Skeletal muscle satellite cell (primary cell): ENCODE results near the gene LIPH. TPM values are rescaled to one million over a fixed set of nuclear protein-coding genes. Genes with fewer than 3 reads are reported as not detected.
"Not testable (repeated sequence)": the region's sequence is repeated elsewhere in the genome, so short reads cannot be mapped to it uniquely, and the experiment has no call there.

Experiments used
- H3K27me3 ChIP-seq: 2 replicates; pipeline ENCODE4 v1.7.0; 2013; ENCODE audit warnings: low read length; ENCODE audit not compliant: control insufficient read depth, insufficient read depth
- H3K36me3 ChIP-seq: 2 replicates; pipeline ENCODE4 v1.7.0; 2013; ENCODE audit warnings: mild to moderate bottlenecking, control low read depth, low read length; ENCODE audit not compliant: insufficient read depth
- H3K4me1 ChIP-seq: 2 replicates; pipeline ENCODE4 v1.7.0; 2013; ENCODE audit warnings: low read length; ENCODE audit not compliant: control insufficient read depth, insufficient read depth
- H3K4me2 ChIP-seq: 2 replicates; pipeline ENCODE4 v1.7.0; 2013; ENCODE audit warnings: mild to moderate bottlenecking, low read length
- H3K4me3 ChIP-seq: 2 replicates; pipeline ENCODE4 v1.7.0; 2013; ENCODE audit warnings: low read length
- H3K9ac ChIP-seq: 2 replicates; pipeline ENCODE4 v1.7.0; 2013; ENCODE audit warnings: mild to moderate bottlenecking, low read depth, low read length, moderate library complexity
- H3K9me3 ChIP-seq: replicated peaks from 2 replicates; pipeline ENCODE4 v1.7.0; 2013; ENCODE audit warnings: mild to moderate bottlenecking, control low read depth, low read length
- total RNA-seq: library from RNA; depleted of rRNA; stranded (reverse); fragments of >200 nt; gene quantifications from 2 replicates; pipeline ENCODE4 v1.2.3, GENCODE V29; 2012; rRNA removed

Gene LIPH
- not detected in 2 replicates for total RNA-seq

DNA sequence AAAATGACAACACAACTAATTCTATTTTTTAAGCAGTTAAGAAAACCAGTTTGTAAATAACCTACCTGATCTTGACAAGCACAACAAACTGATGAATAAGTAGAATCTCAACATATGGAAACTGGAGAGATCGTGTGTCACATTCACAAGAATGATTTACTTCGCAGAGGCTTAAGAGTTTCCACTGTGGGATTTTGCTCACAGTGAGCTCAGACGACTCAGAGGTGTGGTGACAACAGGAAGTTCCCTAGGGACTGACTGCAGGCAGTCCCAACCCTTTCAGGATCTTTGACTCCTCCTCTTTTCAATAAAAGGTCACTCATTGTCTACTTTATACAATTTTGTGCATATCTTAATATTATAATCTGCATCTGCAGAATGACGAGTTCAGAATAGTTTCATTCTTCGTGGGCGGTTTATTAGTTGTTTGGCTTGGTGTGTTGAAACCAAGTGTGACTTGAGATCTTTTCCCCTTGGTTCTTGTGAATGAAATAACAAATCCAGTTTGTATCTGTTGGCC is at the start of gene LIPH:
Gene LIPH, minus strand, starts transcription at position 231 of the 520 bp plus-strand sequence. Its CDS starts 117 bp downstream, at position 114.
- Histone ChIP-seq H3K4me2 (peak within 1 kb of the TSS; percentile 52), H3K27me3 (no peaks in the 10 kb centered on the region), H3K9me3 (no peaks in the 10 kb centered on the region), H3K4me3 (peak within 1 kb of the TSS; percentile 4), H3K36me3 (no peaks in the 10 kb centered on the region), H3K9ac (no peak within 1 kb of the TSS), H3K4me1 (peaks cover 22% of the 10 kb centered on the region)

DNA sequence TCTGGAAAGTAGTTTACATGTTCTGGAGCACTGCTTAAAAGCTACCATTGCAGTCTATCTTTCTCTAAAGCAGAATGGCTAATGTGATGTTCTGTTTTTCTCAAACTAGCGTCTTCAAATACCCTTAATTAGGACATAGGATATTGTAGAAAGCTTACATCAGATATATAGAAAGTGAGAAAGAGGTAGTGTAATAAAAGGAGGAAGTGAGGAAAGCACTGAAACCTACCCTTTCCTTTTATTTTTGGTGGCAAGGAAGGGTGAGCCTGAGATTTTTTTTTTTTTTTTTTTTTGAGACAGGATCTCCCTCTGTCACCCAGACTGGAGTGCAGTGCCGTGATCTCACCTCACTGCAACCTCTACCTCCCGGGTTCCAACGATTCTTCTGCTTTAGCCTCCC is 43.1 kb upstream of the LIPH start:
- Histone ChIP-seq H3K27me3 (no peaks in the 10 kb centered on the region), H3K4me3 (no peak overlapping the region), H3K4me1 (no peaks in the 10 kb centered on the region), H3K9me3 (no peaks in the 10 kb centered on the region), H3K9ac (no peak overlapping the region), H3K36me3 (peaks cover 14% of the 10 kb centered on the region), H3K4me2 (no peak overlapping the region)

DNA sequence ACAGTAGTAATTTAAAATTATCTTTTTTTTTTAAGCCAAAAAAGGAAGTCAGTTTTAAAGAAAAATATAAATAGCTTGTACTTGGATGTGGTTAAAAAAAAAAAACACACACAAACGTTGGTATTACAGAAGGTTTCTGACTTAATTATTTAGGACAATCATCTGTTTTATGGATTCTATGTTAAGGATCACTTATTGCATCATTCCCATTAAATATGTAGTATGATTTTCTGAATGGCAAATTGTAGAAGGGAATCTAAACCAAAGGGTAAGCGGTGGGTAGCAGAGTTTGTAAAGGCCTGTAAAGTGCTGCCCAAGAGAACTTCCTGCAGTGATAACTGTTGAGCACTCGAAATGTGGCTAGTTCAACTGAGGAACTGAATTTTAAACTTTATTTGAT is 41.7 kb upstream of the LIPH start:
- Histone ChIP-seq H3K4me1 (no peaks in the 10 kb centered on the region), H3K9ac (no peak overlapping the region), H3K4me2 (no peak overlapping the region), H3K4me3 (no peak overlapping the region), H3K9me3 (no peaks in the 10 kb centered on the region), H3K27me3 (no peaks in the 10 kb centered on the region), H3K36me3 (peaks cover 8% of the 10 kb centered on the region)

DNA sequence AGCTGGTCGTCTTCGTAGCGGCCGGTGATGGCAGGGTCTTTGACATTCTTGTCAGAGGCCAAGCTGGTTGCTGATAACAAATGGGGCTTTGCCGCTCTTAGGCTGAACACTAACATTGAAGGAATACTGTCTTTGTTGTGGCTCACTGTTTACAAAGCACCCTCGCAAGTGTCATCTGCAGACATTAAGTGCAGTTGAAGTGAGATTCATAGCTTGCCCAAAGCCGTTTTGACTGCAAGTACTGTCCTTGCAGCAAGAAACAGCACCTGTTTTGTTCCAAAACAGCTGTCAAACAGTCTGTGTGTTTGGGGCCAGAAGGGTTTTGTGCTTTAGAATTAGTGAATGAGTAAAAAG is 34.3 kb upstream of the LIPH start:
- Histone ChIP-seq H3K9ac (peak overlapping the region; percentile 94), H3K9me3 (no peaks in the 10 kb centered on the region), H3K4me2 (peak overlapping the region; percentile 96), H3K4me1 (peaks cover 9% of the 10 kb centered on the region), H3K27me3 (no peaks in the 10 kb centered on the region), H3K36me3 (peaks cover 4% of the 10 kb centered on the region), H3K4me3 (peak overlapping the region; percentile 89)

DNA sequence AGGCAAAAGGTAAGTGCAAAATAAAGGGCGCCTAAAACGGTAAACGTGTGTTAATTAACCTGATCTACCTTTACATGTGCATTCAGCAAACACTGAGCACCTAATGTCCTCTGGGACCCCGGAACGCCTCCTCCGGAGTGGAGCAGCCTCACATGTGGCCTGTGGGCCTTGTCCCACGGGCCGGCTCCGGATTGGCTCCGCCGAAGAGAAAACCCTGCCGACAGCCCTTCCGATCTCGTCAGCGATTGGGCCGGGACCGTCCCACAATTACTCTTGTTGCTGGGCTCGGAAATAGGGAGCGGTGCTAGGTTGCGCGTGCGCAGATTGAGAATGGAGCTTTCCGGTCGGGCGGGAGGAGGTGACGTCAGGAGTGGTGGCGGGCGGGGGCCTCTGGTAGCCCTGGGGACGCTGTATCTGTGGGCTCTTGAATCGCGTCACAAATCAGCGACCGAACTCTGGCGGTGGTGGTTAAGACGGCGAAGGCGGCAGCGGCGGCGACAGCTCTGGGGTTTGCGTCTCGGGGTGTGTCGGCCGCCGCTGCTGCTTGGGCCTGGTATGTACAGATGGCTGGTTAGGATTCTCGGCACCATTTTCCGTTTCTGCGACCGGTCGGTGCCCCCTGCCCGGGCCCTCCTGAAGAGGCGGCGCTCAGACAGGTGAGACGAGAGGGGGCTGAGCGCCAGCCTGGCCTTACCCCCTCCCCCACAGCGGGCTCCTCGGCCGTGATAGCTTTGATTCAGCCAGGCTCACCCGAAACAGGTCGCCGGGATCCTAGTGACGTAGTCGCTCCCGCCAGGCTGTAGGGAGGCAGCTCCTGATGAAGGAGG is 33.7 kb upstream of the LIPH start, which contains the start of gene SENP2:
Gene SENP2, plus strand, starts transcription at position 437 of the 827 bp plus-strand sequence. Its CDS starts 119 bp downstream, at position 556.
- no peaks in the 10 kb centered on the region for H3K9me3 ChIP-seq
- H3K27me3 ChIP-seq = no peaks in the 10 kb centered on the region
- peak within 1 kb of the TSS; percentile 94 for H3K9ac ChIP-seq
- H3K4me3 ChIP-seq = peak within 1 kb of the TSS; percentile 89
- peaks cover 4% of the 10 kb centered on the region for H3K36me3 ChIP-seq
- H3K4me1 ChIP-seq = peaks cover 9% of the 10 kb centered on the region
- peak within 1 kb of the TSS; percentile 96 for H3K4me2 ChIP-seq

DNA sequence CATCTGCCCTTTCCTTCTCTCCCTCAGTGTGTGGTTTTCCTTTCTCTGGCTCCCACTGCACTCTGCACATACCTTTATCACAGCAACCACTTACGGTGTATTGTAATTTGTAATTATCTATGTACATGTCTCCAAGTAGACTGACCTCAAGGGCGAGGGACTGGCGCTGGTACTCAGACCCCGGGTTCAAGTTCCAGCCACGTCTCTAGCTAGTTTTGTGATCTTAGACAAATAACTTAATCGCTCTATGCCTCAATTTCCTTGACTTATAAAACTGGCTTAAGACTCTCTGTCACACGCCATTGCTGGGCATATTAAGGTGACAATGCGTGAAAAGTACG is 33.1 kb upstream of the LIPH start:
- Histone ChIP-seq H3K27me3 (no peaks in the 10 kb centered on the region), H3K9ac (peak overlapping the region; percentile 46), H3K4me2 (peak overlapping the region; percentile 88), H3K9me3 (no peaks in the 10 kb centered on the region), H3K36me3 (peaks cover 4% of the 10 kb centered on the region), H3K4me3 (peak overlapping the region; percentile 89), H3K4me1 (peaks cover 9% of the 10 kb centered on the region)

DNA sequence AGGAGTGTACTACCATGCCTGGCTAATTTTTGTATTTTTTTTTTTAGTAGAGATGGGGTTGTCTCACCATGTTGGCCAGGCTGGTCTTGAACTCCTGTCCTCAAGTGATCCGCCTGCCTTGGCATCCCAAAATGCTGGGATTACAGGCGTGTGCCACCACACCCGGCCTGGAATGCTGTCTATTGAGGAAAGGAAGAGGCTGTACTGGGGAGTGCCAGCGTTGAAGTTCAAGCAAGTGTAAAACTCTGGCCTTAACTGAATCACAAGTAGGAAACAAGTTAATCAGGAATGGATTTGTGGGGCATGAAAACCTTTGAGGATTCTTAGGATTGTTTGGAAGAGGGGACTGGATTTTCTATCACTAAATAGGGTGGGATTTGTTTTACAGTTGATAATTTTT is 32.3 kb upstream of the LIPH start:
- H3K9me3 ChIP-seq = no peaks in the 10 kb centered on the region
- peaks cover 4% of the 10 kb centered on the region for H3K36me3 ChIP-seq
- H3K4me3 ChIP-seq = no peak overlapping the region
- H3K27me3 ChIP-seq = no peaks in the 10 kb centered on the region
- peaks cover 9% of the 10 kb centered on the region for H3K4me1 ChIP-seq
- no peak overlapping the region for H3K9ac ChIP-seq
- H3K4me2 ChIP-seq = no peak overlapping the region

DNA sequence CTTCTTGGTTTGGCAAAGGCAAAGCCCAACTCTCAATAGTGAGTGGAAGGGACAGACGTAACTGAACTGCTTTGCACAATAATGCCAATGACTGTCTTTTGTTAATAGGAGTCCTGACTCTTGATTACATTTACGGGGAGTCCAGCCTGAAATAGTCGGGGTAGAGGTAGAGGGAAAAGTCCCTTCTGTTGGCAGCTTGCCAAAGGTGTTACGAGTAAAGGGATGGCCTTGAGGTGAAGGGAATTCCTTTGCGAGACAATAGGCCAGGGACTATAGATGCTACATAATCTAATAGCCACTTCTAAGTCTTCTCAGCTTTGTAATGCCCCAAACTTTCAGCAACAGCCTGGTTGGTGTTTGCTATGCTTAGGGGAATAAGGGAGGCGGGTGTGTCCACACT is 31.5 kb upstream of the LIPH start:
- Histone ChIP-seq H3K9me3 (no peaks in the 10 kb centered on the region), H3K27me3 (no peaks in the 10 kb centered on the region), H3K36me3 (peaks cover 4% of the 10 kb centered on the region), H3K4me1 (peaks cover 9% of the 10 kb centered on the region), H3K4me3 (no peak overlapping the region), H3K4me2 (no peak overlapping the region), H3K9ac (no peak overlapping the region)

DNA sequence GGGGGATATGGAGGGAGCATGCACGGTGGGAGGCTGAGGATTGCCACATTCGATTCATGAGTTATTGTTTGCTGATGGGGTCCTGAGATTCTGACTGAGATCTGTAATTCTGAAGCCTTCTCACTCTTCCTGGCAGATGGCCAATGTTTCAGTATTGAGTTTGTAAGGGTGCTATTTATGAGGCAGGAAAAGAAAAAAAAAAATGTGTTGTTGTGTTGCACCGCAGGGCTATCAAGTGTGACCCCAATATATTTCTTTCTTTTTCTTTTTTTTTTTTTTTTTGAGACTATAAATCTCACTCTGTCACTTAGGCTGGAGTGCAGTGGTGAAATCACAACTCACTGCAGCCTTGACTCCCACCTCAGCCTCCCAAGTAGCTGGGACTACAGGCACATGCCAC is 30.5 kb upstream of the LIPH start:
- no peak overlapping the region for H3K4me2 ChIP-seq
- peaks cover 4% of the 10 kb centered on the region for H3K4me1 ChIP-seq
- H3K4me3 ChIP-seq = no peak overlapping the region
- no peak overlapping the region for H3K9ac ChIP-seq
- H3K9me3 ChIP-seq = no peaks in the 10 kb centered on the region
- H3K36me3 ChIP-seq = no peaks in the 10 kb centered on the region
- H3K27me3 ChIP-seq = no peaks in the 10 kb centered on the region

DNA sequence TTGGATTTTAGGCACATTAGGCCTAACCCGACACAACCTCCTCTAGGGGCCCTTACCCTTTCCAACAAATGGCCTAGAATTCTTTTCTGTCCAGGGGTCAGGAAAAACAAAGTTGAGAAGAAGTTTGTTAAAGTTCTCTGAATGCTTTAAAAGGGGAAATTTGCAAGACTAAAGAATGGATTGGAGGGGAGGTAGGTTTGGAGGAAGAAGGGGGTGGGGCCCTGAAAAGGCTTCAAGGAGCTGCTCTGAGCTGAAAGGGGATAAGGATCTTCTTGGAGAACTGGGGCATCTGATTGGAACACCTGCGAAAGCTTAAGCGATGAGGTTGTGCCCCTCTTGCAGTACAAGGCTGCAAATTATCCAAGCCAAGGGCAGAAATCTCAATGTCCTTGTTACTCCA is 29.8 kb upstream of the LIPH start:
- Histone ChIP-seq H3K4me1 (peaks cover 4% of the 10 kb centered on the region), H3K27me3 (no peaks in the 10 kb centered on the region), H3K4me3 (no peak overlapping the region), H3K9ac (no peak overlapping the region), H3K4me2 (no peak overlapping the region), H3K9me3 (no peaks in the 10 kb centered on the region), H3K36me3 (no peaks in the 10 kb centered on the region)

DNA sequence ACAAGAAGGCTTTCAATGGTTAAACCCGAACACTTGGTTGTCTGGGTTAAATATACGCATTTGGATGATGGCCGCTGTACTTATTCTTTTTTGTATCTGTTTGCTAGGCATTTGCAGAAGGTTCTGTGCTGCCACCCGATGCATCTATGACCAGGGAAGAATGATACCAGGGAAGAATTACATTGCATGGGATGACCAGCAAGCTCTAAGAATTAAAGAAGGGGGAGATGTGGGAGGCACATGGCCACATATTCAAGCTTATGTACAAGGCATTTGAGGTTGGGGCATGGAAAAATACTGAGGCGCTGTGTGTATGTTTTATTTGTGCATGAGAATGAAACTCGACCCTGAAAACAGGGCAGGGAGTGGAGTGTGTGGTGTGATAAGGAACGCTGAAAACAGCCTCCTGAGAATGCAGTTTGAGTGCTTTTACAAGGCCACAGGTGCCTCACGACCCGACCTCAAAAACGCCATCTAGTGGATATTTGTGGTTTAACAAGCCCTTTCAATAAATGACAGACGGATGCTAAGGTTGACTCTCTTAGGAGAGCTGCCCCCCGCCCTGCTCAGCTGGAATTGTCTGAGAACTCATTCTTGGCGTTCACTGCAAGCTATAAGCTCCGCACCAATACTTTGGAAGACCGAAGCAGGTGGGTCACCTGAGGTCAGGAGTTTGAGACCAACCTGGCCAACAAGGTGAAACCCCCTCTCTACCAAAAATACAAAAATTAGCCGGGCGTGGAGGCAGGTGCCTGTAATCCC is 22.9 kb upstream of the LIPH start:
- not testable (repeated sequence) for H3K9me3 ChIP-seq, H3K4me3 ChIP-seq, H3K36me3 ChIP-seq, H3K4me2 ChIP-seq, H3K4me1 ChIP-seq, H3K9ac ChIP-seq
- peaks cover 15% of the 10 kb centered on the region for H3K27me3 ChIP-seq
